Measurements from ENCODE around the gene EFS. TPM values are rescaled to one million over a fixed set of nuclear protein-coding genes. Genes with fewer than 3 reads are reported as not detected.

EFS gene
- total RNA-seq, 6 donors from 2014 or later = 4.1 to 18.9 (median 9.3) TPM

DNA sequence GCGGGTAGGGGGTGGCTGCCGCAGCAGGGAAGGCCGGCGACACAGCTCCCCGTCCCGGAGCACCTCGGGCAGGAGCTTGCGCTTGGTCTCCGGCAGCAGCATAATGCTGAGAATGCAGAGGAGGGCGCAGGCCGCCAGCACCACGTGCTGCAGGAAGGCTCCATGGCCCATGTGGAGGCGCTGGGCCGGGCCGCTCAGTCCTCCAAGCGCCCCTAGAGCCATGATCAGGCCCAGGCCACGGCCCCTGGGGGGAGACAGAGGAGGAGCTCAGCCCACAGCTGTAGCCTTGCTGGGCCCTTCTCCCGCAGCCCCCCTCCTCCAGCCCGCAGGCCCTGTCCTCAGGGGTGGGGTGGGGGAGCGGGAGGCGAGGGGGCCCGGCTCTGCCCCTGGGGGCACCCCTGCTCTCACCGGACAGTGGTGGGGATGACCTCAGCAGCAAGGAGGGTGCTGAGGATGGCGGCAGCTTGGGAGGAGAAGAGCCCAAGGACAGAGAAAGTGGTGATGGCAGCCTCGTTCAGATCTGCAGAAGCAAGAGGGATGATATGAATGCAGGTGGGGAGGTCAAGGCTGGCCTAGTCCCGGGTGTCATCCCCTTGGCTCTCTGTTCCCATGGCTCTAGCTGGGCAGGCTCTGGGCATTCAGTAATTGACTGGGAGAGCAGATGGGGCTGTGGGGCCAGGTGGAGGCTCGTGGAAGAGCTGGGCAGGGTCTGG is 18.1 kb downstream of the EFS start:
- DNase-seq (peak in 1 of 2 donors; percentile 78), ATAC-seq (ENCODE audit: low FRiP score in 2 of 2) (no peak)
- no peak overlapping the region for H3K4me3 ChIP-seq
- TF ChIP-seq POLR2A (IDR thresholded peaks at IDR 0.05) = no peak
- H3K36me3 ChIP-seq = peaks cover 0 to 6% (median 0%) of the 10 kb centered on the region in 4 donors
- no peaks in the 10 kb centered on the region for H3K9me3 ChIP-seq
- H3K27me3 ChIP-seq = peaks cover 0 to 3% (median 0%) of the 10 kb centered on the region in 4 donors
- H3K27ac ChIP-seq = no peak overlapping the region
- peaks cover 4 to 6% (median 4%) of the 10 kb centered on the region in 4 donors for H3K4me1 ChIP-seq
- whole genome bisulfite sequencing, 2 donors = 84 to 95% methylated on average over 12 to 25 of the region's 27 CpGs

DNA sequence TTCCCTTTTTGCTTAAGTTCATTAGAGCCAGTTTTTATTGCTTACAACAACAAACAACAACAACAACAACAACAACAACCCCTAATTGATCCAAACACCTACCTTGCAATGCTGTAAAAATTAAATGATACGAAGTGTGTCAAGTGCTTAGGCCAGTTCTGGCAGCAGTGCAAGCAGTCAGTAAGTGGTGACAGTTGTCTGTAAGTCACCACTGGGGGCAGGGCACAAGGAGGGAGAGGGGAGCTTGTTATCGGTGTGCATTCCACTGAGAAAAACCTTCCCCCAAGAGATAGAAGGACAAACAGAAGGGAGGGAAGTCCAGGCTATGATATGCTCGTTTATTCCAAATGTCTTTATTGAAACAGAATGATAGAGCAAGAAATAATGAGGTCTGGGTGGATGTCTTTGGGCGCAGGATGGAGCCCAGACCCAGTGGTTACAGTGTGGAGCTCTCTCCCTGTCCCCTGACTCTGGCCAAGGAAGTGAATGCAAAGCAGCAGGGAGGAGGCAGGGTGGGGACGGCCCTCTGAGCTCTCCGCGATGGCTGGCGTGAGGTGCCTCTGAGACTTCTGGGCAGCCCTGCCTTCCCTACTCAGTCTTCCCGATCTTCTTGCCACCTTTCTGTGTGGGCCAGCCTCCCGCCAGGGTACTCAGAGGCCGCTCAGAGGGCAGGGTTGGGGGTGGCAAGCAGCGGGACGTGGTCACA is 18.8 kb downstream of the EFS start:
- no peak overlapping the region for H3K27ac ChIP-seq
- H3K9me3 ChIP-seq = no peaks in the 10 kb centered on the region
- peaks cover 0 to 6% (median 0%) of the 10 kb centered on the region in 4 donors for H3K36me3 ChIP-seq
- H3K27me3 ChIP-seq = no peaks in the 10 kb centered on the region
- WGBS, 2 donors = 79 to 84% methylated on average over 13 of the region's 13 CpGs
- H3K4me3 ChIP-seq = no peak overlapping the region
- no peak for TF ChIP-seq POLR2AphosphoS5 (IDR thresholded peaks at IDR 0.05)
- TF ChIP-seq, protein P1, sequence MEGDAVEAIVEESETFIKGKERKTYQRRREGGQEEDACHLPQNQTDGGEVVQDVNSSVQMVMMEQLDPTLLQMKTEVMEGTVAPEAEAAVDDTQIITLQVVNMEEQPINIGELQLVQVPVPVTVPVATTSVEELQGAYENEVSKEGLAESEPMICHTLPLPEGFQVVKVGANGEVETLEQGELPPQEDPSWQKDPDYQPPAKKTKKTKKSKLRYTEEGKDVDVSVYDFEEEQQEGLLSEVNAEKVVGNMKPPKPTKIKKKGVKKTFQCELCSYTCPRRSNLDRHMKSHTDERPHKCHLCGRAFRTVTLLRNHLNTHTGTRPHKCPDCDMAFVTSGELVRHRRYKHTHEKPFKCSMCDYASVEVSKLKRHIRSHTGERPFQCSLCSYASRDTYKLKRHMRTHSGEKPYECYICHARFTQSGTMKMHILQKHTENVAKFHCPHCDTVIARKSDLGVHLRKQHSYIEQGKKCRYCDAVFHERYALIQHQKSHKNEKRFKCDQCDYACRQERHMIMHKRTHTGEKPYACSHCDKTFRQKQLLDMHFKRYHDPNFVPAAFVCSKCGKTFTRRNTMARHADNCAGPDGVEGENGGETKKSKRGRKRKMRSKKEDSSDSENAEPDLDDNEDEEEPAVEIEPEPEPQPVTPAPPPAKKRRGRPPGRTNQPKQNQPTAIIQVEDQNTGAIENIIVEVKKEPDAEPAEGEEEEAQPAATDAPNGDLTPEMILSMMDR (IDR thresholded peaks at IDR 0.05) = no peak
- TF ChIP-seq EP300 (IDR thresholded peaks at IDR 0.05) = no peak
- no peak for TF ChIP-seq POLR2A (IDR thresholded peaks at IDR 0.05)
- no peak for DNase-seq
- no peaks in the 10 kb centered on the region for H3K4me1 ChIP-seq
- no peak for ATAC-seq (ENCODE audit: low FRiP score in 2 of 2)

- no peaks in the 10 kb centered on the region for H3K4me1 ChIP-seq
- H3K27me3 ChIP-seq = no peaks in the 10 kb centered on the region
- TF ChIP-seq POLR2A (IDR thresholded peaks at IDR 0.05) = no peak
- no peak for TF ChIP-seq POLR2AphosphoS5 (IDR thresholded peaks at IDR 0.05)
- TF ChIP-seq EP300 (IDR thresholded peaks at IDR 0.05) = no peak
- TF ChIP-seq, protein P1 (IDR thresholded peaks at IDR 0.05) = no peak
- DNase-seq (no peak), ATAC-seq (ENCODE audit: low FRiP score in 2 of 2) (no peak)
- H3K36me3 ChIP-seq = peaks cover 0 to 6% (median 0%) of the 10 kb centered on the region in 4 donors
- no peak overlapping the region for H3K4me3 ChIP-seq
- WGBS, 2 donors = 55 to 65% methylated on average over 3 of the region's 3 CpGs
- no peak overlapping the region for H3K27ac ChIP-seq
- H3K9me3 ChIP-seq = no peaks in the 10 kb centered on the region
Observed at GRCh38 chr14:23344481-23344880, 20.5 kb downstream of the EFS start.

GRCh38 chr14:23339506-23340268 is 25.3 kb downstream of the EFS start:
- 63 to 96% methylated on average over 1 of the region's 1 CpG for WGBS, 2 donors
- ATAC-seq (ENCODE audit: low FRiP score in 2 of 2) = no peak
- TF ChIP-seq POLR2AphosphoS5 (IDR thresholded peaks at IDR 0.05) (no peak), POLR2A (IDR thresholded peaks at IDR 0.05) (no peak), EP300 (IDR thresholded peaks at IDR 0.05) (no peak)
- TF ChIP-seq, protein P1 (IDR thresholded peaks at IDR 0.05) = no peak

GRCh38 chr14:23335623-23336022 is 29.3 kb downstream of the EFS start:
- no peaks in the 10 kb centered on the region for H3K4me1 ChIP-seq
- TF ChIP-seq, protein P1 (IDR thresholded peaks at IDR 0.05) = no peak
- TF ChIP-seq EP300 (IDR thresholded peaks at IDR 0.05) (no peak), POLR2A (IDR thresholded peaks at IDR 0.05) (no peak), POLR2AphosphoS5 (IDR thresholded peaks at IDR 0.05) (no peak)
- H3K4me3 ChIP-seq = no peak overlapping the region
- no peaks in the 10 kb centered on the region for H3K9me3 ChIP-seq
- no peaks in the 10 kb centered on the region for H3K27me3 ChIP-seq
- DNase-seq = no peak
- no peaks in the 10 kb centered on the region for H3K36me3 ChIP-seq
- no peak overlapping the region for H3K27ac ChIP-seq
- WGBS, 2 donors = 86 to 91% methylated on average over 5 of the region's 5 CpGs
- no peak for ATAC-seq (ENCODE audit: low FRiP score in 2 of 2)

More at GRCh38 chr14:23339506-23340268, 25.3 kb downstream of the EFS start:
- DNase-seq = no peak
- Histone ChIP-seq H3K4me1 (no peaks in the 10 kb centered on the region), H3K27me3 (no peaks in the 10 kb centered on the region), H3K4me3 (no peak overlapping the region), H3K9me3 (no peaks in the 10 kb centered on the region), H3K27ac (no peak overlapping the region), H3K36me3 (no peaks in the 10 kb centered on the region)
